Gastroesophageal sphincter (tissue), 4 donors: ENCODE data around the gene KLHL22. TPM values are rescaled to one million over a fixed set of nuclear protein-coding genes. Genes with fewer than 3 reads are reported as not detected.
A peak's percentile ranks its signal among the peaks of the same experiment; 100 is the strongest.

Source experiments
- ATAC-seq: fragments of 150-250 bp; one replicate; pipeline ENCODE4 v1.9.1; 2016; ENCODE audit warnings: mild to moderate bottlenecking, moderate library complexity
- H3K27ac ChIP-seq, 4 donors: fragments of 200-600 bp; sonication (generic) in 3 of 4; 1 replicate in 3 of 4; 2 replicates in 1 of 4; pipeline ENCODE4 v1.5.1; 2016 to 2019
- H3K27me3 ChIP-seq: fragments of 200-600 bp; sonication (generic); one replicate; pipeline ENCODE4 v1.5.1; 2019
- H3K36me3 ChIP-seq, 2 donors: fragments of 200-600 bp; sonication (generic); one replicate each; pipeline ENCODE4 v1.5.1; 2019; ENCODE audit warnings: control low read depth in 1 of 2
- H3K4me1 ChIP-seq, 3 donors: fragments of 200-600 bp; sonication (generic); 1 replicate in 2 of 3; 2 replicates in 1 of 3; pipeline ENCODE4 v1.5.1; 2016 to 2019; ENCODE audit warnings: control low read depth in 2 of 3
- H3K4me3 ChIP-seq, 2 donors: fragments of 200-600 bp; sonication (generic); one replicate each; pipeline ENCODE4 v1.5.1; 2019; ENCODE audit warnings: mild to moderate bottlenecking in 1 of 2, moderate library complexity in 1 of 2
- H3K9me3 ChIP-seq, 3 donors: fragments of 200-600 bp; sonication (generic); one replicate each; pipeline ENCODE4 v1.5.1; 2017 to 2019; ENCODE audit warnings: control low read depth in 2 of 3
- EP300 ChIP-seq: sonication (generic); formaldehyde crosslinking; IDR thresholded peaks from one replicate; pipeline ENCODE4 v1.6.1; 2017; ENCODE audit warnings: antibody characterized with exemption, mild to moderate bottlenecking
- POLR2A ChIP-seq, 2 donors: fragments of 450-650 bp; IDR thresholded peaks; one replicate each; pipeline ENCODE4 v1.6.1; 2017; ENCODE audit warnings: antibody characterized with exemption in 2 of 2, mild to moderate bottlenecking in 2 of 2, moderate library complexity in 1 of 2
- POLR2AphosphoS5 ChIP-seq: sonication (generic); formaldehyde crosslinking; IDR thresholded peaks from one replicate; pipeline ENCODE4 v1.6.1; 2017; ENCODE audit warnings: antibody characterized with exemption
- whole genome bisulfite sequencing, 2 donors: methylation state at CpG; one replicate each; pipeline ENCODE4 v1.1.5; 2018; ENCODE audit warnings: low coverage in 1 of 2; 5-methylcytosine and 5-hydroxymethylcytosine counted together
- total RNA-seq, 4 donors: library from RNA; depleted of rRNA; stranded (reverse); fragments of >200 nt; gene quantifications; one replicate each; pipeline ENCODE4 v1.1.0, GENCODE V29; 2016
- TF ChIP-seq, protein P1 (sequence below), 4 experiments: fragments of 200-600 bp in 2 of 4; fragments of 450-650 bp in 2 of 4; sonication (generic) in 1 of 4; IDR thresholded peaks; one replicate each; pipeline ENCODE4 v1.5.1; 2017 to 2019; ENCODE audit warnings: antibody characterized with exemption in 4 of 4, mild to moderate bottlenecking in 2 of 4, moderate library complexity in 2 of 4

Gene KLHL22
- total RNA-seq, 4 donors from 2014 or later, result 25.0 to 44.5 (median 33.9) TPM

DNA sequence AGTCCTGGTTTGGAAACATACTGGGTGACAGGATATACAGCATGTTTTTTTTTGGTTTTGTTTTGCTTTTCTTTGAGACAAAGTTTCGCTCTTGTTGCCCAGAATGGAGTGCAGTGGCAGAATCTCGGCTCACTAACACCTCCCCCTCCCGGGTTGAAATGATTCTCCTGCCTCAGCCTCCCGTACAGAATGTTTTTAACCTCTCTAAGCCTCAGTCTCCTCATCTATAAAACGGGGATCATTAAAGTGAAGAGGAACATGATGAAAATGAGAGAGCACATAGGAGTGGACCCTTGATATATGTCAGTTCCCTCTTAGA is 29.9 kb downstream of the KLHL22 start:
- no peak for TF ChIP-seq POLR2AphosphoS5
- TF ChIP-seq, protein P1, sequence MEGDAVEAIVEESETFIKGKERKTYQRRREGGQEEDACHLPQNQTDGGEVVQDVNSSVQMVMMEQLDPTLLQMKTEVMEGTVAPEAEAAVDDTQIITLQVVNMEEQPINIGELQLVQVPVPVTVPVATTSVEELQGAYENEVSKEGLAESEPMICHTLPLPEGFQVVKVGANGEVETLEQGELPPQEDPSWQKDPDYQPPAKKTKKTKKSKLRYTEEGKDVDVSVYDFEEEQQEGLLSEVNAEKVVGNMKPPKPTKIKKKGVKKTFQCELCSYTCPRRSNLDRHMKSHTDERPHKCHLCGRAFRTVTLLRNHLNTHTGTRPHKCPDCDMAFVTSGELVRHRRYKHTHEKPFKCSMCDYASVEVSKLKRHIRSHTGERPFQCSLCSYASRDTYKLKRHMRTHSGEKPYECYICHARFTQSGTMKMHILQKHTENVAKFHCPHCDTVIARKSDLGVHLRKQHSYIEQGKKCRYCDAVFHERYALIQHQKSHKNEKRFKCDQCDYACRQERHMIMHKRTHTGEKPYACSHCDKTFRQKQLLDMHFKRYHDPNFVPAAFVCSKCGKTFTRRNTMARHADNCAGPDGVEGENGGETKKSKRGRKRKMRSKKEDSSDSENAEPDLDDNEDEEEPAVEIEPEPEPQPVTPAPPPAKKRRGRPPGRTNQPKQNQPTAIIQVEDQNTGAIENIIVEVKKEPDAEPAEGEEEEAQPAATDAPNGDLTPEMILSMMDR (IDR thresholded peaks at IDR 0.05), result no peak
- TF ChIP-seq POLR2A (IDR thresholded peaks at IDR 0.05), result no peak
- no peak for TF ChIP-seq EP300
- no peaks in the 10 kb centered on the region for H3K27me3 ChIP-seq
- H3K4me3 ChIP-seq, result no peak overlapping the region
- no peak for ATAC-seq
- peaks cover 0 to 63% of the 10 kb centered on the region in 2 donors for H3K36me3 ChIP-seq
- no peaks in the 10 kb centered on the region for H3K9me3 ChIP-seq
- WGBS, 2 donors, result 79 to 80% methylated on average over 4 of the region's 5 CpGs
- H3K4me1 ChIP-seq, result peaks cover 0 to 13% (median 6%) of the 10 kb centered on the region in 3 donors
- H3K27ac ChIP-seq, result no peak overlapping the region

GRCh38 chr22:20464912-20465758 is 30.5 kb downstream of the KLHL22 start:
- H3K4me1 ChIP-seq, result peaks cover 0 to 13% (median 6%) of the 10 kb centered on the region in 3 donors
- H3K27me3 ChIP-seq, result no peaks in the 10 kb centered on the region
- H3K9me3 ChIP-seq, result no peaks in the 10 kb centered on the region
- TF ChIP-seq, protein P1 (IDR thresholded peaks at IDR 0.05), result no peak
- TF ChIP-seq POLR2A (IDR thresholded peaks at IDR 0.05), result no peak
- TF ChIP-seq EP300, result no peak
- TF ChIP-seq POLR2AphosphoS5, result no peak
- no peak overlapping the region for H3K27ac ChIP-seq
- H3K36me3 ChIP-seq, result peaks cover 0 to 57% of the 10 kb centered on the region in 2 donors
- WGBS, 2 donors, result 81 to 84% methylated on average over 2 to 10 of the region's 32 CpGs
- H3K4me3 ChIP-seq, result no peak overlapping the region
- ATAC-seq, result no peak

DNA sequence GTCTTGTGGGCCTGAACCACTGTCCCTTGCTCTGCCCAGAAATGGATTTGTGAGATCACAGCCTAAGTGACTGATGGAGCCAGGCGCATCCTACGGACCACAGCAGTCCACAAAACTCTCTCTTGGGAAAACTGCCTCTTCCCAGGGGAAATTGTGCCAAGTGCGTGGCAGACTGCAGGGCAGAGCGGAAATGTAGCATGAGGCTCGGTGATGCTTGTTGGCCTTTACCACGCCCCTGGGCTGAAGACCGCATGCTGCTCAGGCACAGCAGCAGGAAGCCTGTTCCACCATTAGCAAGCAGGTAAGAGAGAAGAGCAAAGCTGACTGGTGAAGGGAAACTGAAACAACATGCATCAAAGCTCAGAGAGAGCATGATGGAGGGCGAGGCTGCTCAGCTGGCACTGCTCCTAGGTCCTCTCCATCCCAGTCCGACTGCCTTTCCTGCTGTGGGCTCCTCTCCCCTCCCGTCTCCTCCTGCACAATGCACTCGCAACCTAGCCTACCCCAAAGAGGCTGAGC is 31.4 kb downstream of the KLHL22 start:
- Histone ChIP-seq H3K9me3 (no peaks in the 10 kb centered on the region), H3K4me3 (no peak overlapping the region), H3K36me3 (peaks cover 0 to 58% of the 10 kb centered on the region in 2 donors), H3K27me3 (no peaks in the 10 kb centered on the region), H3K27ac (no peak overlapping the region), H3K4me1 (peaks cover 0 to 13% (median 6%) of the 10 kb centered on the region in 3 donors)
- WGBS, 2 donors, result 64% methylated on average over 5 of the region's 11 CpGs; no CpG with 5 or more reads in 1 of the 2 donors
- TF ChIP-seq POLR2AphosphoS5, result no peak
- TF ChIP-seq, protein P1 (IDR thresholded peaks at IDR 0.05), result no peak
- TF ChIP-seq POLR2A (IDR thresholded peaks at IDR 0.05), result no peak
- no peak for TF ChIP-seq EP300
- ATAC-seq, result no peak

DNA sequence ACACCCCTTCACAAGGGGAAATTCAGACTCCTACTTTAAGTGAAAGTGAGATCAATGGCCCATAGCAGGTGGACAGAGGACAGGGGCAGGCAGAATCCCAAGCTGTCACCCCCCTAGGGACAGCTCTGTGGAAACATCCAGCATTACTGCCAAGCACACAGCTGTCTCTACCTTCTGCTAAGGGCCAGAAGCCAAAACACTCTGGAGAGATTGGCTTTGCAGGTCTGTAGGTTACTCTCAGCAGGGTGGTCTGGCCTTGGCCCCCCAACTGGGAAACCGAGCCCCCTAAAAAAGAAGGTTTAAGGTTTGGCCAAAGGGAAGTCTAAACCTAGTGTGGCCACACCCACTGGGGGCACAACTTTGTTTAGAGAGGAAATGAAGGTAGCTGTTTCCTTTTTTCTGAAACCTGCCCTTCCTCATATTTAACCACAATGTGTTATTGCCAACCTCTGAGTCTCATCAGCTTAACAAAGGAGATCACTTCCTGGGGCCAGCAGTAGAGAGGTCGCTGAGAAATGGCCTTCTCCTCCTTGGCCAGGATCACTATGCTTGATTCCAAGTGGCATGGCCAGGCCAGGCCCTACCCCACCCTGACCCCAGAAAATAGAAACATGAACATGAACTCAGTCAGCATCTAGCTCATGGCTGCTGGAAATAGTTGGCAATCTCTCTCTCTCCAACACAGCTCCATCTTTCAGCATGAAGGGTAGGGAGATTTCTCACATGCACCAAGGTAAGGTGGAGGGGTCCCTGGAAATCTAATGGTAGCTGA is 32.1 kb downstream of the KLHL22 start:
- no peaks in the 10 kb centered on the region for H3K9me3 ChIP-seq
- H3K4me1 ChIP-seq, result peaks cover 0 to 17% (median 6%) of the 10 kb centered on the region in 3 donors
- H3K4me3 ChIP-seq, result no peak overlapping the region
- no peak for ATAC-seq
- peak overlapping the region in 1 of 4 donors; percentile 23 for H3K27ac ChIP-seq
- H3K36me3 ChIP-seq, result peaks cover 0 to 58% of the 10 kb centered on the region in 2 donors
- 33 to 63% methylated on average over 1 of the region's 2 CpGs for WGBS, 2 donors
- TF ChIP-seq POLR2A (IDR thresholded peaks at IDR 0.05), result no peak
- no peak for TF ChIP-seq EP300
- TF ChIP-seq, protein P1 (IDR thresholded peaks at IDR 0.05), result no peak
- no peak for TF ChIP-seq POLR2AphosphoS5
- no peaks in the 10 kb centered on the region for H3K27me3 ChIP-seq
